Measurements from ENCODE around the gene ATP2A3. TPM values are rescaled to one million over a fixed set of nuclear protein-coding genes. Genes with fewer than 3 reads are reported as not detected.

The ATP2A3 gene
- total and polyA plus RNA-seq, 2 donors (not counting 3 experiments of a cell fraction or from before 2014, with no cell fraction given): 0.37 to 0.55 TPM

DNA sequence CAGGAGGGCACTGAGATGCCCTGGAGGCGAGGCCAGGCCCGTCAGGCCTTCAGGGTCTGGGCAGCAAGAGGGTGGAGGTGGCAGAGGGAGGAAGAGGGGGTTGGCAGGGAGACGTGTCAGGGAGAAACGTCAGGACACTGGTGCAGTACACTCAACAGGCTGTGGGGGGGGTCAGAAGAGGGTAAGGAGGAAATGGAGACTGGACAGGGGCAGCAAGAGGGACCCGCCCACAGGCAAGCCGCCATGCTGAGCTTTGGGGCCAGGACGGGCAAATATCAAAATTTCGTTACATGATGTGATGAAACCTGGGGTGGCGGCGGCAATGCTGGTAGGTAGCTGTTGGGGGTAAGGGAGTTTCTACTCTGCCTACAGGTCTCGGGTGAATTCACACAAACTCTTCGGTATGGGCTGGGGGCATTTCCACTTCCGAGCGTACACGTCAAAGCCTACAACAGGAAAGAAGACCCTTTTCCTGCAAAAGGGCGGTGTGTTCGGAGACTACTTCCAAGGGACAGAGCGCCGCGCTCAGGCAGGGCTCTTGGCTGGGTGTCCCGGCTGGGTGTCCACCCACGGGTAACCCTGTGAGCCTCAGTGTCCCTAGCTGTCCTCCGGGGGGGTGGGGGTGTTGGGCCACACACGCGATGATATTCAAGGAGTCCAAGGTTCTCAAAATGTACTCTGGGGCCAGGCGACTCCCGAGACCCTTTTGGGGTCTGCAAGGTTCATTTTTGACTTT lies 43.3 kb upstream of the ATP2A3 start:
- Histone ChIP-seq H3K79me2 (ENCODE audit: control insufficient read depth, insufficient read depth, low read length) (no peaks in the 10 kb centered on the region), H4K20me1 (replicated peaks; ENCODE audit: control insufficient read depth, extremely low read depth, insufficient read depth, low read length) (no peaks in the 10 kb centered on the region), H3K4me3 (replicated peaks in 1 of 3; ENCODE audit: insufficient read depth in 1 of 3, low read depth in 1 of 3, low read length in 3 of 3) (no peak overlapping the region), H3K9me3 (replicated peaks; ENCODE audit: control insufficient read depth, insufficient read depth, low read length) (no peaks in the 10 kb centered on the region), H3K4me1 (ENCODE audit: control insufficient read depth, extremely low read depth, insufficient read depth, low read length) (peaks cover 5% of the 10 kb centered on the region), H3K9me1 (replicated peaks; ENCODE audit: control insufficient read depth, extremely low read depth, insufficient read depth, low read length) (no peaks in the 10 kb centered on the region), H3K27ac (ENCODE audit: insufficient read depth, low read depth, low read length) (no peak overlapping the region), H3K27me3 (ENCODE audit: control insufficient read depth in 2 of 2, insufficient read depth in 2 of 2, low read length in 2 of 2) (no peaks in the 10 kb centered on the region), H2AFZ (ENCODE audit: low read depth, low read length) (no peak overlapping the region), H3K4me2 (ENCODE audit: insufficient read depth, low read length) (no peak overlapping the region), H3K36me3 (ENCODE audit: control insufficient read depth in 2 of 2, extremely low read depth in 1 of 2, insufficient read depth in 2 of 2, low read length in 2 of 2) (peaks cover 6 to 37% of the 10 kb centered on the region in 2 experiments), H3K9ac (replicated peaks; ENCODE audit: extremely low read depth, insufficient read depth, low read length) (no peak overlapping the region)
- DNase-seq (ENCODE audit: low read depth, low spot score) (no peak), FAIRE-seq (no peak)
- no peak for TF ChIP-seq POLR2AphosphoS5 (IDR thresholded peaks at IDR 0.05; ENCODE audit: insufficient read depth, low read depth, low read length)
- no peak for TF ChIP-seq GATA2 (IDR thresholded peaks at IDR 0.05; ENCODE audit: insufficient read depth, insufficient read length, low read depth, low read length)
- no peak for TF ChIP-seq FOS (IDR thresholded peaks at IDR 0.05; ENCODE audit: borderline replicate concordance, insufficient read depth, low read length)
- TF ChIP-seq, protein P1, sequence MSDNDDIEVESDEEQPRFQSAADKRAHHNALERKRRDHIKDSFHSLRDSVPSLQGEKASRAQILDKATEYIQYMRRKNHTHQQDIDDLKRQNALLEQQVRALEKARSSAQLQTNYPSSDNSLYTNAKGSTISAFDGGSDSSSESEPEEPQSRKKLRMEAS (IDR thresholded peaks at IDR 0.05; ENCODE audit: insufficient read depth, insufficient read length): no peak
- ChIA-PET CTCF (interaction anchor here (0.6 to 5.4 kb wide), 6 partner anchors 8 to 94 kb away, joined by 3 to 47 read pairs (median 6); no protein-coding TSS in a partner anchor), POLR2A (no interaction called here)
- BruUV-seq (replicated peaks): no TSS peak
- intact Hi-C loops (cut with micrococcal nuclease): no loop called here
- dilution Hi-C loops (cut with MboI; ENCODE audit: extremely low pct_ligation_motif_present, low sequenced_read_pairs): no loop called here

DNA sequence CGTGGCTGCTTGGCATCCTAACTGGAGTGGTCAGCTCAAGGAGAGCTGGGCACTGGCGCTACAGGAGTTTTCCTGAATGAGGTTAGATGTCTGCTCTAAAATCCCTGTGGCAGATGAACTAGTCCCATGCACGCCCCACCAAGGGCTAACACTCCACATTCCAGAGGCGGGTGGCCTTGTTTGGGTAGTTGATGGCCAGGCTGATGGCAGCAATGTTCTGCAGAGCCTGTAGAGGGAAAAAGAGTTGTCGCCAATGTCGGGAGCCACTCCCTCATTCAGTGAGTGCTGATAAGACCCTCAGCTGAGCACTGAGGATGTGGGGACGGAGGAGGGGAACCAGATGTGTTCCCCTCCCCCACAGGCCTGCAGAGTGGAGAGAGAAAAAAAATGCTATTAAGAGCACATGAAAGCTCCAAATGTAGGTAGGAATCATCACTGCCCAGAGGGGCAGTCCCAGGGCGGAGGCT lies 42.5 kb upstream of the ATP2A3 start:
- H2AFZ ChIP-seq (ENCODE audit: low read depth, low read length): no peak overlapping the region
- CTCF ChIA-PET: interaction anchor here (1.7 to 5.4 kb wide), 3 partner anchors 71 to 93 kb away, joined by 11 to 47 read pairs (median 21); no protein-coding TSS in a partner anchor
- intact Hi-C loops (cut with micrococcal nuclease): no loop called here

More for the DNA sequence above, 42.5 kb upstream of the ATP2A3 start:
- TF ChIP-seq POLR2A (IDR thresholded peaks at IDR 0.05; ENCODE audit: low read depth, low read length) (no peak), MYC (IDR thresholded peaks at IDR 0.05; ENCODE audit: low read depth, low read length) (no peak), EZH2 (IDR thresholded peaks at IDR 0.05; ENCODE audit: borderline replicate concordance, low read depth, low read length, severe bottlenecking) (no peak), POLR2AphosphoS5 (IDR thresholded peaks at IDR 0.05; ENCODE audit: insufficient read depth, low read depth, low read length) (no peak), FOS (IDR thresholded peaks at IDR 0.05; ENCODE audit: borderline replicate concordance, insufficient read depth, low read length) (no peak), JUN (IDR thresholded peaks at IDR 0.05; ENCODE audit: borderline replicate concordance, insufficient read depth, insufficient read length, low read depth) (no peak), GATA2 (IDR thresholded peaks at IDR 0.05; ENCODE audit: insufficient read depth, insufficient read length, low read depth, low read length) (no peak)
- TF ChIP-seq, protein P1 (IDR thresholded peaks at IDR 0.05; ENCODE audit: insufficient read depth, insufficient read length): no peak
- TF ChIP-seq, protein P2, sequence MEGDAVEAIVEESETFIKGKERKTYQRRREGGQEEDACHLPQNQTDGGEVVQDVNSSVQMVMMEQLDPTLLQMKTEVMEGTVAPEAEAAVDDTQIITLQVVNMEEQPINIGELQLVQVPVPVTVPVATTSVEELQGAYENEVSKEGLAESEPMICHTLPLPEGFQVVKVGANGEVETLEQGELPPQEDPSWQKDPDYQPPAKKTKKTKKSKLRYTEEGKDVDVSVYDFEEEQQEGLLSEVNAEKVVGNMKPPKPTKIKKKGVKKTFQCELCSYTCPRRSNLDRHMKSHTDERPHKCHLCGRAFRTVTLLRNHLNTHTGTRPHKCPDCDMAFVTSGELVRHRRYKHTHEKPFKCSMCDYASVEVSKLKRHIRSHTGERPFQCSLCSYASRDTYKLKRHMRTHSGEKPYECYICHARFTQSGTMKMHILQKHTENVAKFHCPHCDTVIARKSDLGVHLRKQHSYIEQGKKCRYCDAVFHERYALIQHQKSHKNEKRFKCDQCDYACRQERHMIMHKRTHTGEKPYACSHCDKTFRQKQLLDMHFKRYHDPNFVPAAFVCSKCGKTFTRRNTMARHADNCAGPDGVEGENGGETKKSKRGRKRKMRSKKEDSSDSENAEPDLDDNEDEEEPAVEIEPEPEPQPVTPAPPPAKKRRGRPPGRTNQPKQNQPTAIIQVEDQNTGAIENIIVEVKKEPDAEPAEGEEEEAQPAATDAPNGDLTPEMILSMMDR (IDR thresholded peaks at IDR 0.05; ENCODE audit: extremely low read depth in 1 of 2, insufficient read depth in 1 of 2, low read depth in 1 of 2, low read length in 2 of 2): no peak
- H3K4me1 ChIP-seq (ENCODE audit: control insufficient read depth, extremely low read depth, insufficient read depth, low read length): peaks cover 9% of the 10 kb centered on the region
- no peak overlapping the region for H3K4me2 ChIP-seq (ENCODE audit: insufficient read depth, low read length)
- POLR2A ChIA-PET: no interaction called here
- H3K27ac ChIP-seq (ENCODE audit: insufficient read depth, low read depth, low read length): no peak overlapping the region
- no TSS peak for BruUV-seq (replicated peaks)
- dilution Hi-C loops (cut with MboI; ENCODE audit: extremely low pct_ligation_motif_present, low sequenced_read_pairs): no loop called here
- DNase-seq (ENCODE audit: low read depth, low spot score): no peak
- H3K9me1 ChIP-seq (replicated peaks; ENCODE audit: control insufficient read depth, extremely low read depth, insufficient read depth, low read length): no peaks in the 10 kb centered on the region
- no peaks in the 10 kb centered on the region for H3K79me2 ChIP-seq (ENCODE audit: control insufficient read depth, insufficient read depth, low read length)
- no peak overlapping the region for H3K4me3 ChIP-seq (replicated peaks in 1 of 3; ENCODE audit: insufficient read depth in 1 of 3, low read depth in 1 of 3, low read length in 3 of 3)
- H3K9ac ChIP-seq (replicated peaks; ENCODE audit: extremely low read depth, insufficient read depth, low read length): no peak overlapping the region
- no peaks in the 10 kb centered on the region for H3K9me3 ChIP-seq (replicated peaks; ENCODE audit: control insufficient read depth, insufficient read depth, low read length)
- H4K20me1 ChIP-seq (replicated peaks; ENCODE audit: control insufficient read depth, extremely low read depth, insufficient read depth, low read length): no peaks in the 10 kb centered on the region
- no peak for FAIRE-seq
- H3K36me3 ChIP-seq (ENCODE audit: control insufficient read depth in 2 of 2, extremely low read depth in 1 of 2, insufficient read depth in 2 of 2, low read length in 2 of 2): peaks cover 0 to 30% of the 10 kb centered on the region in 2 experiments
- H3K27me3 ChIP-seq (ENCODE audit: control insufficient read depth in 2 of 2, insufficient read depth in 2 of 2, low read length in 2 of 2): no peaks in the 10 kb centered on the region
